Mesothelial cell of epicardium (in vitro differentiated cells): Measurements from ENCODE around the gene BHLHA9. TPM values are rescaled to one million over a fixed set of nuclear protein-coding genes. Genes with fewer than 3 reads are reported as not detected.
"Not testable (repeated sequence)": the region's sequence is repeated elsewhere in the genome, so short reads cannot be mapped to it uniquely, and the experiment has no call there.

Experiments
- DNase-seq, 2 experiments: peaks; one replicate each; pipeline ENCODE4 v3.0.0; 2021; ENCODE audit warnings: low spot score in 2 of 2; ENCODE audit not compliant: unreplicated experiment in 2 of 2
- H3K27ac Mint-ChIP-seq: 2 replicates; pipeline ENCODE4 v1.8.0; 2021; ENCODE audit warnings: mixed read lengths
- H3K27me3 Mint-ChIP-seq: 2 replicates; pipeline ENCODE4 v1.8.0; 2021; ENCODE audit warnings: low read depth, mixed read lengths
- H3K36me3 Mint-ChIP-seq: 2 replicates; pipeline ENCODE4 v1.8.0; 2021; ENCODE audit warnings: mixed read lengths
- H3K4me1 Mint-ChIP-seq: 2 replicates; pipeline ENCODE4 v1.8.0; 2021; ENCODE audit warnings: mixed read lengths
- H3K4me3 Mint-ChIP-seq: 2 replicates; pipeline ENCODE4 v1.8.0; 2021; ENCODE audit warnings: mild to moderate bottlenecking, moderate library complexity, mixed read lengths
- H3K9me3 Mint-ChIP-seq: 2 replicates; pipeline ENCODE4 v1.8.0; 2021; ENCODE audit warnings: mixed read lengths
- total RNA-seq: library from RNA; stranded (reverse); gene quantifications from 3 replicates; pipeline ENCODE4 v1.2.1, GENCODE V29; 2021
- TF ChIP-seq, protein P1 (sequence below): fragments of 200-600 bp; sonication (generic); IDR thresholded peaks from one replicate; pipeline ENCODE4 v1.5.0; 2021; ENCODE audit warnings: antibody characterized with exemption; ENCODE audit not compliant: unreplicated experiment

Gene BHLHA9
- total RNA-seq, 1 donor from 2014 or later = not detected

DNA sequence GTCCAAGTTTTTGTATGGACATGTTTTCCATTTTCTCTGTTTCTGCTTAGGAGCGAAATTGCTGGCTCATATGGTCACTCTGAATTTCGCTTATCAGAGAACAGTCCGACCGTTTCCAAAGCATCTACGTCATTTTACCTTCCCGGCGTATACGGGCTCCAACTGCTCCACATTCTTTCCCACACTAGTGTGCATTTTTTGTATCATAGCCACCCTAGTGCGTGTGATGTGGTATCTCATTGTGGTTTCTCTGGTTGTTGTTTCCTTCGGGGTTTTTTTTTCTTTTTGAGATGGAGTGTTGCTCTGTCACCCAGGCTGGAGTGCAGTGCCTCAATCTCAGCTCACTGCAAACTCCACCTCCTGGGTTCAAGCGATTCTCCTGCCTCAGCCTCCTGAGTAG, 31.0 kb upstream of the BHLHA9 start:
- H3K4me1 Mint-ChIP-seq = peaks cover under 1% of the 10 kb centered on the region
- H3K36me3 Mint-ChIP-seq = no peaks in the 10 kb centered on the region
- TF ChIP-seq, protein P1, sequence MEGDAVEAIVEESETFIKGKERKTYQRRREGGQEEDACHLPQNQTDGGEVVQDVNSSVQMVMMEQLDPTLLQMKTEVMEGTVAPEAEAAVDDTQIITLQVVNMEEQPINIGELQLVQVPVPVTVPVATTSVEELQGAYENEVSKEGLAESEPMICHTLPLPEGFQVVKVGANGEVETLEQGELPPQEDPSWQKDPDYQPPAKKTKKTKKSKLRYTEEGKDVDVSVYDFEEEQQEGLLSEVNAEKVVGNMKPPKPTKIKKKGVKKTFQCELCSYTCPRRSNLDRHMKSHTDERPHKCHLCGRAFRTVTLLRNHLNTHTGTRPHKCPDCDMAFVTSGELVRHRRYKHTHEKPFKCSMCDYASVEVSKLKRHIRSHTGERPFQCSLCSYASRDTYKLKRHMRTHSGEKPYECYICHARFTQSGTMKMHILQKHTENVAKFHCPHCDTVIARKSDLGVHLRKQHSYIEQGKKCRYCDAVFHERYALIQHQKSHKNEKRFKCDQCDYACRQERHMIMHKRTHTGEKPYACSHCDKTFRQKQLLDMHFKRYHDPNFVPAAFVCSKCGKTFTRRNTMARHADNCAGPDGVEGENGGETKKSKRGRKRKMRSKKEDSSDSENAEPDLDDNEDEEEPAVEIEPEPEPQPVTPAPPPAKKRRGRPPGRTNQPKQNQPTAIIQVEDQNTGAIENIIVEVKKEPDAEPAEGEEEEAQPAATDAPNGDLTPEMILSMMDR = no peak
- peaks cover 25% of the 10 kb centered on the region for H3K27me3 Mint-ChIP-seq
- no peak overlapping the region for H3K27ac Mint-ChIP-seq
- DNase-seq = no peak
- no peaks in the 10 kb centered on the region for H3K9me3 Mint-ChIP-seq
- no peak overlapping the region for H3K4me3 Mint-ChIP-seq

DNA sequence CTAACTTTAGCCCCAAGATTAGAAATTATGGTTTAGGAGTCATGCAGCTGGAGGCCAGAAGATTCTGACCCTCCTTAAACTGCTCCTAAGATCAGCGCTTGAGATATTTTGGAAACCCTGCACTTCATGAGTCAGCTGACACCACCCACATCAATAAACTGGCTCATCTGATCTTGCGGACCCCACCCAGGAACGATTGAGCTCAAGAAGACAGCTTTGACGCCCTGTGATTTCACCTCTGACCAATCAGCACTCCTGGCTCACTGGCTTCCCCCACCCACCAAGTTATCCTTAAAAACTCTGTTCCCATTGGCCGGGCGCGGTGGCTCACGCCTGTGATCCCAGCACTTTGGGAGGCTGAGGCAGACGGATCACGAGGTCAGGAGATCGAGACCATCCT, 29.8 kb upstream of the BHLHA9 start:
- not testable (repeated sequence) for H3K4me1 Mint-ChIP-seq, H3K36me3 Mint-ChIP-seq, H3K4me3 Mint-ChIP-seq, H3K9me3 Mint-ChIP-seq, DNase-seq, H3K27ac Mint-ChIP-seq
- H3K27me3 Mint-ChIP-seq = peaks cover 20% of the 10 kb centered on the region

DNA sequence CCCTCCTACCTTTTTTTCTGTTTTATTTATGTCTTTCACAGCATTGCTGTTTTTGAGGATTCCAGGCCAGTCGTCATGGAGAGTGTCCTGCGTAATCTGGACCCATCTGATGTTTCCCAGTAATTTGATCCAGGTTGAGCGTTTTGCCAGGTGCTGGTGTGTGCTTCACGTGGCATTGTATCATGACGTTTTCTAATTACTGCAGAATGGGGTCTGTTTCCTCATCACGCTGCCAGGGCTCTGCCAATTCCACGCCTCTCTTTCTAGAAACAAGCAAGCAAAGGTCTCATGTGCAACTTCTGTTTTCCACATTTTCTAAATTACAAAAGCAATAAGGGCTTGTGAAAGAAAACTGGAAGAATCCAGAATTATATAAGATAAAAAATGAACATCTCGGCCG, 28.3 kb upstream of the BHLHA9 start:
- no peaks in the 10 kb centered on the region for H3K36me3 Mint-ChIP-seq
- peaks cover 20% of the 10 kb centered on the region for H3K27me3 Mint-ChIP-seq
- DNase-seq = no peak
- no peak overlapping the region for H3K4me3 Mint-ChIP-seq
- H3K4me1 Mint-ChIP-seq = peaks cover 7% of the 10 kb centered on the region
- no peak overlapping the region for H3K27ac Mint-ChIP-seq
- no peaks in the 10 kb centered on the region for H3K9me3 Mint-ChIP-seq
- TF ChIP-seq, protein P1 = no peak

DNA sequence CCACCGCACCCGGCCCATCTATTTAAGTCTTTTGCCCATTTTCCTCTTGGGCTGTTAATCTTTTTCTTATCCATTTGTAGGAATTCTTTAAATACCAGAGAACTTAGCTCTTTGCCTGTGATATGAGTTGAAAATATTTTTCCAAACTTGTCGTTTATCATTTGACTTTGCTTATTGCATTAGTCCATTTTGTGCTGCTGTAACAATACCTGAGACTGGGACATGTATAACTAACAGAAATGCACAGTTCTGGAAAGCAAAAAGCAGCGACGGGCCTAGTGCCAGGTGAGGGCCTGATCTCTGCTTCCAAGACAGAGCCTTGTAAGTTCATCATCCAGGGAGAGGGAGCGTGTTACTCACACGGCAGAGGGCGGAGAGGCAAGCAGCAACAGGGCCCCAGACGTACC, 25.6 kb upstream of the BHLHA9 start:
- TF ChIP-seq, protein P1 = no peak
- Mint-ChIP-seq H3K4me1 (peaks cover 7% of the 10 kb centered on the region), H3K27ac (peak overlapping the region; percentile 96), H3K36me3 (peaks cover 2% of the 10 kb centered on the region), H3K27me3 (peaks cover 15% of the 10 kb centered on the region), H3K9me3 (peaks cover 3% of the 10 kb centered on the region), H3K4me3 (no peak overlapping the region)
- DNase-seq = no peak

DNA sequence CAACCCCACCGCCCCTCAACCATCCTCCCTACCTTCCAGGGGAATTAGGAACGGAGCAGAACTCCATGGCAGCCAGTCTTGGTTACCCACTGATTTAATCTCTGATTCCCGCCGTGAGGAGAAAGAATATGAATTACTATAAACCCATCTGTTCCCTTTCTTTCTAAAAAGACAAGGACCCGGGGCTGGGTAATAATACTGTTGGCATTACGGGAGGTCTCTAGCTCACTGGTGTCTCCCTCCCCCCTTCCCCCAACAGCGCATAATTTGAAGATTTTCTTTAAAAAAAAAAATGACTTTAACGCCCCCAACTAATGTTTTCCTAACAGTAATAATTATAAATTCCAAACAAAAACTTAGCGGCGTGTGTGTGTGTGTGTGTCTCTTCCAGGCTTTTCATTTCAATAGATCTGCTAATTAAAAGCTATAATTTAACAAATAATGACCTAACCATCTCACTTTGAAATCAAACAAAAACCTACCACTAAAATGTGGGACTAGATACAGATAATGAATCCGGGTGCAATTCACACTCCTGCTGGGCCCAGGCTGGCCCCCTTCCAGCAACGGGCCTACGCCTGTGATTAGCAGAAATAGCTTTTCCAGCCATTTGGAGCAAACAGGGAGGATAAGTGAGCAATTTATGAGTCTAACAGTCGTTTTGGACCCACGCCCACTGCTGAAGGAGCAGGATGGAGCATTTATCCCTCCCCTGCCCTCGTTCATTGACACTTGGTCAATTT, 18.2 kb upstream of the BHLHA9 start:
- Mint-ChIP-seq H3K36me3 (peaks cover 2% of the 10 kb centered on the region), H3K4me3 (no peak overlapping the region), H3K27ac (peak overlapping the region; percentile 87), H3K9me3 (peaks cover 3% of the 10 kb centered on the region), H3K27me3 (peaks cover 29% of the 10 kb centered on the region), H3K4me1 (peaks cover 8% of the 10 kb centered on the region)
- TF ChIP-seq, protein P1 = no peak
- no peak for DNase-seq

DNA sequence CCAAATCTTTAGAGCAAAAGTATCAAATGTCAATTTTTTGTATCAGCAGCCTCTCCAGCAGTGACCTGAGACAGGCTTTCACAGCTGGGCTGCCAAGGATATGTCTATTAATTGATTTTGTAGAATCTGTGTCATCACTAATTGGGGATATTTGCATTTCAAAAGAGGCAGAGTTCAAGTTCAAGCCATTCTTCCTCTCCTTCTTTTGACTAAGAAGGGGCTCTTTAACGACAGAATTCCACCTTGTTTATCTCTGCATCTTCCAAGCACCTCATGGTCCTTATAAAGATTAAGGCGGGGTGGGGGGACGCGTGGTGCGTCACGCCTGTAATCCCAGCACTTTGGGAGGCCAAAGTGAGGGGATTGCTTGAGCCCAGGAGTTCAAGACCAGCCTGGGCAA, 15.2 kb upstream of the BHLHA9 start:
- Mint-ChIP-seq H3K9me3 (no peaks in the 10 kb centered on the region), H3K27me3 (peaks cover 39% of the 10 kb centered on the region), H3K4me1 (peaks cover 10% of the 10 kb centered on the region), H3K27ac (no peak overlapping the region), H3K36me3 (no peaks in the 10 kb centered on the region), H3K4me3 (no peak overlapping the region)
- DNase-seq = no peak
- TF ChIP-seq, protein P1 = no peak
